Myocyte (in vitro differentiated cells): ENCODE data around the gene IREB2. TPM values are rescaled to one million over a fixed set of nuclear protein-coding genes. Genes with fewer than 3 reads are reported as not detected.
"Not testable (repeated sequence)": the region's sequence is repeated elsewhere in the genome, so short reads cannot be mapped to it uniquely, and the experiment has no call there.

Experiments used
- DNase-seq: peaks from one replicate; pipeline ENCODE4 v3.0.0-alpha.2; 2012; ENCODE audit warnings: low read depth
- polyA plus RNA-seq: library from polyadenylated mRNA; unstranded; fragments of >200 nt; gene quantifications from one replicate; pipeline ENCODE4 v1.2.1, GENCODE V29; 2012; ENCODE audit warnings: missing spikeins
- total RNA-seq: library from RNA; depleted of rRNA; stranded (reverse); fragments of >200 nt; gene quantifications from 2 replicates; pipeline ENCODE4 v1.2.3, GENCODE V29; 2014

Gene IREB2
- total RNA-seq, result 29.5 and 29.7 TPM in 2 replicates
- polyA plus RNA-seq, result 19.1 TPM

GRCh38 chr15:78437762-78438618, at the start of gene IREB2:
IREB2 (plus strand) TSS chr15:78438216; CDS start chr15:78438338, 122 bp downstream.
- peak; percentile 98 for DNase-seq

GRCh38 chr15:78388865-78389264, 49.2 kb upstream of the IREB2 start:
- DNase-seq, result no peak

GRCh38 chr15:78389322-78389721, 48.7 kb upstream of the IREB2 start:
- no peak for DNase-seq

GRCh38 chr15:78389738-78390137, 48.3 kb upstream of the IREB2 start:
- DNase-seq, result no peak

GRCh38 chr15:78390242-78390641, 47.8 kb upstream of the IREB2 start:
- DNase-seq, result no peak

- DNase-seq, result no peak
Measured at GRCh38 chr15:78390826-78391225, 47.2 kb upstream of the IREB2 start.

GRCh38 chr15:78391781-78392180, 46.2 kb upstream of the IREB2 start:
- no peak for DNase-seq

- no peak for DNase-seq
Measured at GRCh38 chr15:78392430-78392829, 45.6 kb upstream of the IREB2 start.

- no peak for DNase-seq
Measured at GRCh38 chr15:78393137-78393536, 44.9 kb upstream of the IREB2 start.

GRCh38 chr15:78394026-78394425, 44.0 kb upstream of the IREB2 start:
- DNase-seq, result no peak

GRCh38 chr15:78394981-78395616, 42.9 kb upstream of the IREB2 start:
- DNase-seq, result no peak

GRCh38 chr15:78396186-78396814, 41.7 kb upstream of the IREB2 start:
- DNase-seq, result no peak

- peak; percentile 5 for DNase-seq
Measured at GRCh38 chr15:78396976-78397375, 41.0 kb upstream of the IREB2 start.

GRCh38 chr15:78397382-78397781, 40.6 kb upstream of the IREB2 start:
- DNase-seq, result no peak

- no peak for DNase-seq
Measured at GRCh38 chr15:78398076-78398825, 39.8 kb upstream of the IREB2 start.

GRCh38 chr15:78399091-78399490, 38.9 kb upstream of the IREB2 start:
- no peak for DNase-seq

GRCh38 chr15:78402061-78402610, 35.9 kb upstream of the IREB2 start:
- no peak for DNase-seq

- no peak for DNase-seq
Measured at GRCh38 chr15:78404125-78404524, 33.9 kb upstream of the IREB2 start.

- not testable (repeated sequence) for DNase-seq
Measured at GRCh38 chr15:78404796-78405195, 33.2 kb upstream of the IREB2 start.

GRCh38 chr15:78405336-78405924, 32.6 kb upstream of the IREB2 start:
- no peak for DNase-seq
